Parathyroid adenoma (tissue), 2 donors: ENCODE data around the gene NCBP2.
"Not testable (repeated sequence)": the region's sequence is repeated elsewhere in the genome, so short reads cannot be mapped to it uniquely, and the experiment has no call there.

Source experiments
- H2AFZ ChIP-seq: fragments of 300-600 bp; sonication (generic); one replicate; pipeline ENCODE4 v1.7.0; 2017; ENCODE audit warnings: antibody characterized with exemption, mild to moderate bottlenecking
- H3K27ac ChIP-seq: fragments of 300-600 bp; sonication (generic); one replicate; pipeline ENCODE4 v1.7.0; 2017
- H3K27me3 ChIP-seq: fragments of 300-600 bp; sonication (generic); one replicate; pipeline ENCODE4 v1.7.0; 2017; ENCODE audit warnings: low read length; ENCODE audit not compliant: control insufficient read depth, insufficient read depth
- H3K36me3 ChIP-seq: fragments of 300-600 bp; sonication (generic); one replicate; pipeline ENCODE4 v1.7.0; 2017; ENCODE audit warnings: low read length; ENCODE audit not compliant: control insufficient read depth, insufficient read depth
- H3K4me1 ChIP-seq: fragments of 300-600 bp; sonication (generic); one replicate; pipeline ENCODE4 v1.7.0; 2017; ENCODE audit warnings: control low read depth
- H3K4me2 ChIP-seq: fragments of 300-600 bp; sonication (generic); one replicate; pipeline ENCODE4 v1.7.0; 2017; ENCODE audit warnings: low read length
- H3K4me3 ChIP-seq: fragments of 300-600 bp; sonication (generic); one replicate; pipeline ENCODE4 v1.7.0; 2017; ENCODE audit warnings: low read depth, low read length
- H3K79me2 ChIP-seq: fragments of 300-600 bp; sonication (generic); one replicate; pipeline ENCODE4 v1.7.0; 2017; ENCODE audit warnings: control low read depth
- H3K9ac ChIP-seq: fragments of 300-600 bp; sonication (generic); one replicate; pipeline ENCODE4 v1.7.0; 2017; ENCODE audit warnings: mild to moderate bottlenecking
- H3K9me3 ChIP-seq: fragments of 300-600 bp; sonication (generic); one replicate; pipeline ENCODE4 v1.7.0; 2017; ENCODE audit warnings: low read length; ENCODE audit not compliant: control insufficient read depth
- CTCF ChIP-seq: fragments of 300-600 bp; sonication (generic); IDR thresholded peaks from one replicate; pipeline ENCODE4 v1.7.0; 2017; ENCODE audit warnings: antibody characterized with exemption, mild to moderate bottlenecking
- donor health status: primary hyperparathyroidism.

NCBP2 gene

GRCh38 chr3:196948442-196949284 lies 6.3 kb upstream of the NCBP2 start:
- Histone ChIP-seq H3K27me3 (no peaks in the 10 kb centered on the region), H3K79me2 (no peaks in the 10 kb centered on the region)
- no peak for TF ChIP-seq CTCF

GRCh38 chr3:196947860-196948441 lies 5.6 kb upstream of the NCBP2 start:
- Histone ChIP-seq H3K27me3 (no peaks in the 10 kb centered on the region), H3K27ac (no peak overlapping the region), H3K9me3 (no peaks in the 10 kb centered on the region), H3K36me3 (no peaks in the 10 kb centered on the region), H3K4me2 (no peak overlapping the region), H3K4me3 (no peak overlapping the region), H3K79me2 (peaks cover 7% of the 10 kb centered on the region), H3K9ac (no peak overlapping the region), H2AFZ (no peak overlapping the region), H3K4me1 (peaks cover 10% of the 10 kb centered on the region)
- no peak for TF ChIP-seq CTCF

More at GRCh38 chr3:196948442-196949284, 6.3 kb upstream of the NCBP2 start:
- peaks cover 6% of the 10 kb centered on the region for H3K4me1 ChIP-seq
- H3K9me3 ChIP-seq = no peaks in the 10 kb centered on the region
- H3K36me3 ChIP-seq = no peaks in the 10 kb centered on the region
- H3K9ac ChIP-seq = no peak overlapping the region
- H3K4me3 ChIP-seq = no peak overlapping the region
- peak overlapping the region; percentile 36 for H2AFZ ChIP-seq
- no peak overlapping the region for H3K4me2 ChIP-seq
- H3K27ac ChIP-seq = peak overlapping the region; percentile 51

GRCh38 chr3:196947136-196947859 lies 5.0 kb upstream of the NCBP2 start:
- no peak for TF ChIP-seq CTCF
- no peak overlapping the region for H2AFZ ChIP-seq
- no peak overlapping the region for H3K27ac ChIP-seq
- no peak overlapping the region for H3K4me2 ChIP-seq
- H3K79me2 ChIP-seq = peaks cover 9% of the 10 kb centered on the region
- H3K27me3 ChIP-seq = no peaks in the 10 kb centered on the region
- peaks cover 10% of the 10 kb centered on the region for H3K4me1 ChIP-seq
- no peaks in the 10 kb centered on the region for H3K36me3 ChIP-seq
- H3K9me3 ChIP-seq = no peaks in the 10 kb centered on the region
- H3K4me3 ChIP-seq = no peak overlapping the region
- H3K9ac ChIP-seq = no peak overlapping the region

GRCh38 chr3:196944037-196944790 lies 1.9 kb upstream of the NCBP2 start:
- Histone ChIP-seq H3K79me2 (peaks cover 16% of the 10 kb centered on the region), H3K4me1 (peaks cover 11% of the 10 kb centered on the region), H3K4me2 (peak overlapping the region; percentile 99)
- not testable (repeated sequence) for H3K4me3 ChIP-seq, H3K9me3 ChIP-seq, H3K27ac ChIP-seq, H2AFZ ChIP-seq, H3K9ac ChIP-seq, H3K36me3 ChIP-seq, H3K27me3 ChIP-seq
